Measurements from ENCODE around the gene THTPA. TPM values are rescaled to one million over a fixed set of nuclear protein-coding genes. Genes with fewer than 3 reads are reported as not detected.

THTPA gene
- total RNA-seq, 2 donors from 2014 or later, result 7.3 to 8.7 TPM

DNA sequence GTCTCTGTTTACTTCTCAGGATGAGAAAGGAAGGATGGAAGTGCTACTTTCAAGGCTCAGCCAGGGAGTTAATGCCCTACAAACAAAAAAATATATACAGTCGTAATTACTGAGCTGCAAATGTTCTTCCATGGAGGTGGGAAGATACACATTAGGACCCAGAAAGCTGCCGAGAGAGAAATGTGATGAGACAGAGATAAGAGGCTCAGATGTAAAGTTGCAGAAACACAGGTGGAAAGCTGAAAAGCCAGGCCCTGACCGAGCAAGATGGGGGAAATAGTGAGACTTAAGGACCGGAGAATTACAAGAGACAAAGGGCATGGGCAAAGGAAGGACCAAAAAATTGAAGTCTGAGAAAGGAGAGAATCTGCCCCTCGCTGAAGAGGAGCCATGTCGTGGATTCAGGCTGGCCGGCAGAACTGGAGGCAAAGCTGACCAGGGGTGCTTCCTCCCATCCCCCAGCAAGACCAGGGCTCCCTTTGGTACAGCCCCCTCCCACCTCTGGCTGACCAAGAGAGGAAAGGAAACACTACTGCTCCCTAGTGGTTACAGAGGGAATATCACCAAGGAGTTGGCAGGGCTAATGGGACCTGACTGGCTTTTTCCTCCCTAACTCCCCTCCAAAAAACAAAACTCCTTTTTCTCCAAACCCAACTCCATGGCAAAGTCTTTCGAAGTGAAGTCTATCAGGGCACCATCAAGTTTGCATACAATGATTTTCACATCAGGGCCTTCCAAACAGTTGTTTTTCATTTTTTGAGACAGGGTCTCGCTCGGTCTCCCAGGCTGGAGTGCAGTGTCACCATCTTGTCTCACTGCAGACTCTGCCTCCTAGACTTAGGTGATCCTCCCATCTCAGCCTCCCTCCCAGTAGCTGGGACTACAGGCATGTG is 16.6 kb upstream of the THTPA start:
- Mint-ChIP-seq H3K27ac (no peak overlapping the region), H3K4me3 (no peak overlapping the region), H3K9me3 (no peaks in the 10 kb centered on the region), H3K4me1 (peaks cover 5% of the 10 kb centered on the region), H3K36me3 (ENCODE audit: low read depth) (no peaks in the 10 kb centered on the region), H3K27me3 (no peaks in the 10 kb centered on the region)
- ATAC-seq (replicated peaks), result peak; percentile 66

DNA sequence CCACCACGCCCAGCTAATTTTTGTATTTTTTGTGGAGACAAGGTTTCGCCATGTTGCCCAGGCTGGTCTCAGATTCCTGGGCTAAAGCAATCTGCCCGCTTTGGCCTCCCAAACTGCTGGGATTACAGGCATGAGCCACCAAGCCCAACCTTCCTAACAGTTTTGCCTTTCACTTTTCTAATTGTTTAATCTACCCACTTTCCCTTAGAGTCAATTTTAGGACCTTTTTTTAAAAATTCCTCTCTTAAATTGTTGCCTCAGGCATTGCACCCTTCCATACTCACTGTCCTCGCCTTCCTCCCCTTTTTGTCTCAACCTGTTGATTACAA is 16.0 kb upstream of the THTPA start:
- no peak overlapping the region for H3K27ac Mint-ChIP-seq
- H3K4me3 Mint-ChIP-seq, result no peak overlapping the region
- no peaks in the 10 kb centered on the region for H3K9me3 Mint-ChIP-seq
- H3K4me1 Mint-ChIP-seq, result peaks cover 5% of the 10 kb centered on the region
- no peaks in the 10 kb centered on the region for H3K27me3 Mint-ChIP-seq
- no peak for ATAC-seq (replicated peaks)
- H3K36me3 Mint-ChIP-seq (ENCODE audit: low read depth), result no peaks in the 10 kb centered on the region

DNA sequence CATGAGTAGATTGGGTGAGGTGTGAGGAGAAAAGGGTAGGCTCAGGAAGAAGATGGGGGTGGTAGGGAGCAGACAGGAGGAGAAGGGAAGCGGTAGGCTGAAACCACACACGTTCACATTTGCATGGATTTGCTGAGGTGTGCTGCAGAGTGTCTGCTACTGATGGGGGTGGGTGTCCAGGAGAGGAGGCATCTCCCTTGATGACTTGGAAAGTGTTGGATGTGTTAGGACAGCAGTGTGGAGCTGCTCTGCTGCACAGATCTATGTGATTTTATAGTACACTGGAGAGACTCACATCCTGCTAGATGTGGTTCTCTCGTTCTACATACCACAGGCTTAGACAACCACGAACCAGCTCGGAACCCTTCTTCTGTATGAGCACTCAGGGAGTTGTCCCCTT is 13.8 kb upstream of the THTPA start:
- peak overlapping the region; percentile 6 for H3K27ac Mint-ChIP-seq
- no peaks in the 10 kb centered on the region for H3K4me1 Mint-ChIP-seq
- H3K4me3 Mint-ChIP-seq, result no peak overlapping the region
- no peak for ATAC-seq (replicated peaks)
- H3K27me3 Mint-ChIP-seq, result no peaks in the 10 kb centered on the region
- no peaks in the 10 kb centered on the region for H3K9me3 Mint-ChIP-seq
- H3K36me3 Mint-ChIP-seq (ENCODE audit: low read depth), result no peaks in the 10 kb centered on the region

DNA sequence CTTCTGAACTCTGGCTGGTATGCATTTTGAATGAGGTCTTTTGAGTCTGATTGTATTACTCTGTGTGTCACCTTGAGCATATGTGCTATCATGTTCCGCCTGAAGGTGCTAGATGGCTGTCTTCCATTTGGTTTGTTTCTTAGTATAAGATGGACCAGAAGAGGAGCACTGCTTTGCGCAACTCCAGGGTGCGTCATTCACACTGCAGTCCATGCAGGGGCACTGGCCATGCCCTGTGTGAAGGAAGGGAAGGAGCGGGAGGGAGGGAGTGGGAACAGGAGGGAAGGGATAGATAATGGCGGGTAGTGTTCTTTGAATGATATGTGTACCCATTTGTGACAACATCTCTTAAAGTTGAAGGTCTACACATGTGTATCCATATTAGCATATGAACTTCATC is 12.7 kb upstream of the THTPA start:
- H3K36me3 Mint-ChIP-seq (ENCODE audit: low read depth), result no peaks in the 10 kb centered on the region
- no peak overlapping the region for H3K27ac Mint-ChIP-seq
- no peaks in the 10 kb centered on the region for H3K4me1 Mint-ChIP-seq
- ATAC-seq (replicated peaks), result no peak
- H3K4me3 Mint-ChIP-seq, result no peak overlapping the region
- no peaks in the 10 kb centered on the region for H3K27me3 Mint-ChIP-seq
- no peaks in the 10 kb centered on the region for H3K9me3 Mint-ChIP-seq

DNA sequence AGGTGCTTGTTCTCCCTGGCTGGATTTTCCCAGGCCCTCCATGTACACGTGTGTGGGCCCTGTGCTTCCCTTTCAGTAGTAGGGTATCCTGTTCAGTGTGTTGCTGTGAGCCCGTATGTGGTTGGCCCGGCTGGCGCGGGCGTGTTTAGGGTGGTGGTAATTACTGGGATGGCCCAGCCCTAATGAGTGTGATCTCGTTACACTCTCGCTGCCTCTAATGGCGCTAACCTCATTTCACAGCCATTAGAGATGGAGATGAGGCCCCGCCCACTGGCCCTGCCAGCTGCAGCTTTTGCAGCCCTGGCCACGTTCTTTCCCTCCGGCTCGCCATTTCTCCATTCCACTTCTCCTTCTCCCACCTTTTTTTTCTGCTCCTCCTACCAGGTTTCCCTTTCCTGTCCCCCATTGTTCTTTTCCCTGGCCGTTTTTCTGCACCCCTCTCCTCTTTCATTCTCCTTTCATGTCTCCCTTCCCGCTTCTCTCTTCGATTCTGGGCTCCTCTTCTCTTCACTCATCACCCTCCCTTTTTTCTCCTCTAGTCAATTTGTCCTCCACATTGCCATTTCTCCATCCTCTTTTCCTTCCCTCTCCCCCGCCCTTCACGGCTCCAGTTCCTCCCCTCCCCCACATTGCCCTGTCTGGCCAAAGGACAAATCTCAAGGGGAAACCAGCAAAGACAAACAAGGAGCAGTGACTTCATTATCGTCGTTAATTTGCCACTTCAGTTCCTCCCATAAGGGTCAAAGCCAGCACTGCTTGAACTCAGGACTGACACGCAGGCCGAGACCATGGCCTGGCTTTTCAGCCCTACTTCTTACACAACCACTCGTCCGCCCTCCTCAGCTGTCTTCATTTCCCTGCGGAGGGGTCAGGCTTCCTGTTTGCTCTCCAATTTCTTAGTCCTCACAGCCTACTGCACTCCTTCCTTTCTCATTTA is 11.3 kb upstream of the THTPA start:
- Mint-ChIP-seq H3K27ac (no peak overlapping the region), H3K27me3 (no peaks in the 10 kb centered on the region), H3K36me3 (ENCODE audit: low read depth) (no peaks in the 10 kb centered on the region), H3K4me3 (no peak overlapping the region), H3K9me3 (no peaks in the 10 kb centered on the region), H3K4me1 (no peaks in the 10 kb centered on the region)
- no peak for ATAC-seq (replicated peaks)

DNA sequence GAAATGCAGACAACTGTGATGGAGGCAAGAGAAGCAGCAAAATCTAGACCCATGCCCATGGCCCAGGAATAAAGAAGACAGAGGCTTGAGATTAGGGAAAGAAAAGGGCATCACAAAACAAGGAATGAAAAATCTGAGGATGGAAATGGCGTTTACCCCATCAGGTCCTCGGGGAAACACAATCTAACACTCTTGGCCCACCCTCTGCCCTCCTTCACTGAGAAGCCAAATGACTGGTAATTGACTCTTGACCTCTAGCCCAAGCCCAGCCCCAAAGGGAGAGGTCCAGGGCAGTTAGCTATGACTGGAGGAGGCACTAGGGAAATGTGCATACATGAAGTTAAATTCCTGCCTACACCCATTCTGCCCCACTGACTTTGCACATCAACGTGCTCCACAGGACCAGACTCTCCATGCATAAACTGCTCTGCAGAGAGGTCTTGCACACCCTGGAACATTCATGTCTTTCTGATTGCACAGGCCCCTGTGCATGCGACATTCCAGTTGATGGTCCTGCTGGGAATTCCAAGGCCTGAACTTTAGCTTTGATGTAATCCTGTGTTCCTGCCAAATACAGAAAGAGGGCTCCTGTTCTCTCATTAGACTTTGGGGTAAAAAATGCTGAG is 10.2 kb upstream of the THTPA start:
- Mint-ChIP-seq H3K27ac (no peak overlapping the region), H3K4me3 (no peak overlapping the region), H3K36me3 (ENCODE audit: low read depth) (no peaks in the 10 kb centered on the region), H3K4me1 (no peaks in the 10 kb centered on the region), H3K27me3 (no peaks in the 10 kb centered on the region), H3K9me3 (no peaks in the 10 kb centered on the region)
- no peak for ATAC-seq (replicated peaks)

DNA sequence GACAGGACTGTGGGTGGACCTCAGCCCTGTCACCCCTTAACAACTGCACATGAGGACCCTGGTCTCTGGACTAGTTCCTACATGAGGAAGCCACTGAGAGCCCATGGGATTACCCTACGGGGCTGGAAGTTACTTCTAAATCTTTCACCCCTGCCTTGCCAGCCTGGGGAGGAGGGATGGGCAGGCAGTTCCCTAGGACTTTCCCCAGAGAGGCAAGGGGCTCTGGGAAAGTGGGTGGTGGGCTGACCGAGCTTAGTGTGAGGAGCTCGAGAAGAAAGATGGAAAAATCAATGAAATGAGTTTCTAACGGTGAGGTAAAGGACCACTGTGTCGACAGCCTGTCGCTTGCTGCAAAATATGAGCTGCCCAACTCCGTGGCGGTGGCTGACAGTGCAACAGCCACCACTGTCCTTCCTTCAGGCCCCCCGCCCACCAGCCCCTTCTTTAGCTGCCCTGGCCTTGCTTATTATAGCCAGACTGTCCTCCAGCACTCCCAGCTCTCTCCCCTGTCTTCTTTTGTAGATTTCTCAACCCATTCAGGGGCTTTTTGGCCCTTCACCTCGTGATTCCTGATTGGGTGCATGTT is 9.5 kb upstream of the THTPA start:
- Mint-ChIP-seq H3K4me1 (no peaks in the 10 kb centered on the region), H3K36me3 (ENCODE audit: low read depth) (no peaks in the 10 kb centered on the region), H3K4me3 (no peak overlapping the region), H3K27ac (no peak overlapping the region), H3K27me3 (no peaks in the 10 kb centered on the region), H3K9me3 (no peaks in the 10 kb centered on the region)
- ATAC-seq (replicated peaks), result no peak

DNA sequence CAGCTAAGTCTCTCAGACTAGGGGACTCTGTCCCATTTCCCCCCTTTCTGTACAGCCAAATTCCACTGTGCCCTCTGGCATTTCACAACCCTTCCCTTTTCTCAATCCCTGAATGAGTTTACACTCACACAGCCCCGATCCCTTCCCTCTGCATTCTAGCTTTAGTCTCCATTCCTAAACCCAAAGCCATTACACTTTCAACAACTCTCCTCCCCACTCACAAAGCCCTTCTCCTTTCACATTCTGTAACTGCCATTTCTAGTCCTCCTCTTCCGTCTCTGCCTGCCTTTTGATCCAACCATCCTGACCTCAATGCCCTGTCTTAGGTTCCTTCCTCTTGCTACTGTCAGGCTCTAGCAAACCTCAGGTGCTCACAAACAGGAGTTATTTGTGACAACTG is 8.1 kb upstream of the THTPA start:
- Mint-ChIP-seq H3K27ac (no peak overlapping the region), H3K27me3 (no peaks in the 10 kb centered on the region), H3K36me3 (ENCODE audit: low read depth) (no peaks in the 10 kb centered on the region), H3K9me3 (no peaks in the 10 kb centered on the region), H3K4me3 (no peak overlapping the region), H3K4me1 (peaks cover 5% of the 10 kb centered on the region)
- no peak for ATAC-seq (replicated peaks)

DNA sequence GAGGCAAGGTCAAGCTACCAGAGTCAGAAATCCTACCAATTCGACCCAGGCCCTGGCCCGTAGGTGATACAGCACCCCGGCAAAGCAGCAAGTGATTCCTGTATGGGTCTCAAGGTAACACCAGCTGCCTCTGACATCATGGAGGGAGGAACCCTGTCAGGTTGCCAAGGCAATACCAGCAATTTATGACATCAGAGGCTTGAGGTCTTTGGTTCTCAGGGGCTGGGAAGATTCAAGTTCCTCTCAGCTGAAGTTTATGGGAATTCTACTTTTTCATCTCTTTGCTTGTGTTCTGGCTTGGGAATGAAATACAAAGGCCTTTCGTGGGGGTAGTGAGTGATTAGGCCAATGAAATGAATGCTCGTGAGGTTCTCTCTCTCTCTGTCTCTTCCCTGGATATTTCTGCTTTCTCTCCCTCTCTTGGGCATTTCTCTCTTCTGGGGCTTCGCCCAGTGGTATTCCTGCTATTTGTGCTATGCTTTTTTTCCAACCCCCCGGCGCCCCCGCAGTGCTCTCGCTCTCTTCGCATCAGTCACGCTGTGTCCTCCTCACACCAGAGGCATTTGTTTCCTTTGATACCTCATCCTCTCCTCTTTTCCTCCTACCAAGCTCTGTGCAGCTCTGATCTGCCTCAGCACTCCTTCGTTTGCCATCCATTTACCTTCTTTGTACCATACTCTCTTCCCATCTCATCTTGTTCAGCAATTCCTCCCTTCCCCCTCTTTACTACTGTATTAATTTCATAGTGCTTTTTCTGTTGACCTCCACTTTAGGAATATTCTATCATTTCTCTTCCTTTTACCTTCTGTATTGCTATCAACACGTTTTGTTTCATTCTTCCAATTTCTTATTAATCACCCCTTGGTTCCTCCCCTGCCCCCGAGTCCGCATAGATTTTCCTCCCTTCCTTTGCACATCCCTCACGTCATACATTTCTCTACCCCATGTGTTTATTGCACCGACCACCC is 7.4 kb upstream of the THTPA start:
- Mint-ChIP-seq H3K36me3 (ENCODE audit: low read depth) (no peaks in the 10 kb centered on the region), H3K27me3 (no peaks in the 10 kb centered on the region), H3K9me3 (no peaks in the 10 kb centered on the region), H3K27ac (no peak overlapping the region), H3K4me3 (no peak overlapping the region), H3K4me1 (peaks cover 5% of the 10 kb centered on the region)
- no peak for ATAC-seq (replicated peaks)

DNA sequence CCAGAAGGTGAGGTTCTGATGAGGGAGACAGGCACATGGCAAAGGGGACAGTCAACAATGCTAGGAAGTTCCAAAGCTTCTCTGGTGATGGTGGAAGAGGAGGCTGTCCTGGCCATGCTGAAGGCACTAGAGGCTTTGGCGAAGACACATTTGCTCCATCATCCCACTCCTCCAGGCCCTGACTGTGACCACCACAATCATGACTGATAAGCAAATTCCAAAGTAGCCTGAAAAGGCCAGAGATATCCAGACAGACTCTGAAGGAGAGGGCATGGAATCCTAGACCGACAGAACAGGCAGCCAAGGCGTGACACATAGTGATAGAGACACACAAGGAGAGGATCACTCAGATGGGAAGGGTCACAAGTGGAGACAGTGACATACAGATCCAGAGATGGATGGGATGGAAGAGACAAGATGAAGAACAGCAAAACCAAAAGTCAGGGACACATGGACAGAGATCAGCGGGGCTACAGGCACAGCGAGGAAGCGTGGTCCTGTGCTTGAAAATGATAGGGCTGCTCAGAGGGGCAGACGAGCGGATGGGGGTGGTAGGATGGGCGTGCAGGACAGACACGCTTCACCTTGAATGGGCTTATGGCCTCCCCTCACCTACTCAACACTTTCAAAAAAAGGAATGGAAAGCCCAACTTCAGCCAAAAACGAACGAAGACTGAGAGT is 5.8 kb upstream of the THTPA start:
- ATAC-seq (replicated peaks), result no peak
- Mint-ChIP-seq H3K4me3 (no peak overlapping the region), H3K4me1 (peaks cover 7% of the 10 kb centered on the region), H3K36me3 (ENCODE audit: low read depth) (no peaks in the 10 kb centered on the region), H3K27me3 (no peaks in the 10 kb centered on the region), H3K9me3 (no peaks in the 10 kb centered on the region), H3K27ac (no peak overlapping the region)

DNA sequence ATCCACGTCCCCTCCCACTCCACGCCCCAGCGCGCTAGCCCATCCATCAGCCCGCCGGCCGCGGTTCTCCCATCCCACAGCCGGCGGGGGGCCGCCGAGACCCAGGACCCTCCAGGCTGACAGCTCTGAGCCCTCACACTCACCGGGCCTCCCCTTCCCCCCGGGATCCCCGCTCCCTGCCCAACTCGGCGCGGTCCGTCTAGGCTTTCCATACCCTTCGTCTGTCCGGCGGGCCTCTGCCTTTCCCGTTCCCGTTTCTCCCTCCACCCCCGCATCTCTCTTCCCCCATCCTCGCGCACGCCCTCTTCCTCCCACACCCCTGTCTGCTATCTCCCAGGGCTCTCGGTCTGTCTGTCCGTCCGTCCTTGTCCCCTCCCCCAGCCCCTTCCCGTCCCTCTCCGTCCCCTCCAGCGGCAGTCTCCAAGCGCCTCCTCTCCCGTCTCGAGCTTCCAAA is 5.2 kb upstream of the THTPA start:
- Mint-ChIP-seq H3K27ac (no peak overlapping the region), H3K9me3 (no peaks in the 10 kb centered on the region), H3K36me3 (ENCODE audit: low read depth) (no peaks in the 10 kb centered on the region), H3K4me3 (no peak overlapping the region), H3K4me1 (peaks cover 10% of the 10 kb centered on the region), H3K27me3 (no peaks in the 10 kb centered on the region)
- ATAC-seq (replicated peaks), result no peak

DNA sequence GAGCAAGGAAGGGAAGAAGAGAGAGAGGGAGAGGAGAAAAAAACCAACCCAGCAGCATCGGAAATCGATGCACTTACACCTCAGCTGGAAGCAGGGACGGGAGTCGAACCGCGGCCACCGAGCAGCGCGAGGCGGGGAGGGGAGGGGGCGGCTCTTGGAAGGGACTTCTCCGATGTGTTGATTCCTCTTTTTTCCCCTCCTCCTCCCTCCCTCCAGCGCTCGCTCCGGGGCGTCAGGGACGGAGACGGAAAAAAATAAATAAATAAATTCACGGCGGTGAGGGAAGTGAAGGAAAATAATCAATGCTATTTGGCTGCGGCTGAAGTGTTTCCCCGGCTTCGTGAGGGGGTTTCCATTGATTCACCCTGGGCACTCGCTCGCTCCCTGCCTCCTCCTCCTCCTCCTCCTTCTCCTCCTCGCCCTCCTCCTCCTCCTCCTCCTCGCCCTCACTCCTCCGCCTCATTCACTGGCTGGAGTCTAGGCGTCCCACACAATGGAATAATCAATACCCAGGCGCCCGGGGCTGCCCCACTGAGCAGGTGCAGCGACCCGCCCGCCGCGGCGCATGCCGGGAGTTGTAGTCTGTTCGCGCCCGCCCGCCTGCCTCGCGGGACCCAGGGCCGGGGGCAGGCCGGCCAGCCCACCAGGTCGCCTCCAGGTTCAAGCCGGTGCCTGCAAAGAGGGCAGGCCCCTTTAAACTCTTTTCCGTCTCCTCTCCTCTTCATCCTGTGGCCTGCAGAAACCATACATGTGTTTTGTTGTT is 4.6 kb upstream of the THTPA start, which contains the start of gene ZFHX2:
Gene ZFHX2, minus strand, starts transcription at position 500 of the 763 bp plus-strand sequence. CDS start 16,440 bp downstream, outside the sequence.
- peak; percentile 76 for ATAC-seq (replicated peaks)
- Mint-ChIP-seq H3K27ac (no peak within 1 kb of the TSS), H3K9me3 (no peaks in the 10 kb centered on the region), H3K4me1 (peaks cover 11% of the 10 kb centered on the region), H3K27me3 (no peaks in the 10 kb centered on the region), H3K4me3 (no peak within 1 kb of the TSS), H3K36me3 (ENCODE audit: low read depth) (no peaks in the 10 kb centered on the region)
